SHP77 (cell line): ENCODE results near the gene CEP95.
A peak's percentile ranks its signal among the peaks of the same experiment; 100 is the strongest.

ENCODE experiments used
- DNase-seq, 2 experiments: peaks; one replicate each; lab custom pipeline; 2025; lab: John Stamatoyannopoulos, UW

CEP95 gene

GRCh38 chr17:64520359-64520758, 13.6 kb downstream of the CEP95 start:
- no peak for DNase-seq

- no peak for DNase-seq
Observed at GRCh38 chr17:64527914-64528313, 21.1 kb downstream of the CEP95 start.

DNA sequence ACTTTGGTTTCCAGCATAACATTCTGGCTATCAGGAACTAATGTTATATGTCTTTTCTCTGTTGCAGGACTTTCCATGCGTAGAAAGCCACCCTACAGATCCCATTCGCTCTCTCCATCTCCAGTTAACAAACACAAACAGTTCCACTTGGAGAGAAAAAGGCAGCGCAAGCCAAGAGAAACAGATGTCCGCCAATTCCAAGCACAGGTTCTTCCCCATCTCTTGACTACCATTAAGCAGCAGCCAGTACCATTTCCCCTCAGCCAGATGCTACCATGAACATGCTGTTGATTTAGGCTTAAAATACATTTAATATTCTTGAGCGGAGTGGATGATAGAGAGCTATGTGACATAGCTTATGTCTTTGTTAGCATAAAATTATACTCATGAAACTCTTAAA, 22.4 kb downstream of the CEP95 start:
- no peak for DNase-seq

DNA sequence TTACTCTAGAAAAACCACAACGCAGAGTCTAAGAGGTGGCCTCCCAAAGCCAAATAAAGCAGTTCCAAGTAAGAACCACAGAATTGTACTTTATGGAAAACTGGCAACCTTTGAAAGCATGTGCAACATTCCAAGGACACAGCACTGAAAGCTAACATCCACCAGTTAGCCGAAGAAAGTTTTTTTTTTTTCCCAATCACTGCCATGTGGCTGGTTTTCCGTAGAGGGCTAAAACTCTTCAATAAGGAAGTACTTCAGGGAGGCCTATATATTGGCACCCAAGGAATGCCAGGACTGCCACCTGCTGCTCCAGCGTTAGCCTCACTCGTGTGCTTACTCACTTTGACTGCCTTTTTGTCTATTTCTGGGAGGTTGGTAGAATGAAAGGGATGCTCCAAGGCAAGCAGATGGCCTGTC, 25.2 kb downstream of the CEP95 start:
- no peak for DNase-seq

DNA sequence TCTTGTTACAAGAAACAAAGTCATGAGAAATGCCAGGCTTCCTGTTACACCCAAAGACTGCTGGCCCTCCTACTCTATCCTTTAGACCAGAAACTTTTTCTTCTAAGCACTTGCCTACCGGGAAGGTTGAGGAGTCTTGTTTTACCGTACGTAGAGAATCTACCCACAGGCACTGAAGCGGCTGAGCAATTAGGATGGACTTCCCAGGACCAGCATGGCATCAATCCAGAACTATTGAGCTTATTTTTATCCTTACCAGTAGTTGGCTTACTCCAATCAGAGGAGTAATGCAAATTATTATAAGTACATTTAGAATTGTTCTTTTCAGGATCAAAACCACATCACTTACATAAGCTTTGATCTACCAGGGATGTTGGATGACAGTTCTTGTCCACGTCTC, 25.6 kb downstream of the CEP95 start:
- no peak for DNase-seq

- DNase-seq, result no peak
Observed at GRCh38 chr17:64533784-64534183, 27.0 kb downstream of the CEP95 start.

DNA sequence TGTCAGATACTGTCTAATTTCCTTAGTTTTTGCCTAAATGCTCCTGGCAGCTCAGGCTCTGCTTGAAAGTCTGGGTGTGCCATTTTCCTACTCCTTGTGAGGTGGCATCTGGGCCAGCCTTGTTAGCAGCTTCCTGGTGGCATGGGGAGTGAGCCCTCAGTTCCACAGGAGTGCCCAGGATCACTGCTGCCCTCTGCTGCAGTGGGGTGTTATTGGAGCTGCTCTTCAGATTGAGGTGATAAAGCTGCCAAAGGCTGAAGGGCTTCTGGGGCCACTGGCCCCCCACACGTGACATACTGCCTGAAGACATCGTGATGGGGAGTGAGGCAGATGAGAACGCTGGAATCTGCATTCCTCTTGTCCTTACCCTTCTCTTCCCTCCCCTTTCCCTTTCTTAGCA, 27.4 kb downstream of the CEP95 start:
- peak in 1 of 2 experiments; percentile 0 for DNase-seq

DNA sequence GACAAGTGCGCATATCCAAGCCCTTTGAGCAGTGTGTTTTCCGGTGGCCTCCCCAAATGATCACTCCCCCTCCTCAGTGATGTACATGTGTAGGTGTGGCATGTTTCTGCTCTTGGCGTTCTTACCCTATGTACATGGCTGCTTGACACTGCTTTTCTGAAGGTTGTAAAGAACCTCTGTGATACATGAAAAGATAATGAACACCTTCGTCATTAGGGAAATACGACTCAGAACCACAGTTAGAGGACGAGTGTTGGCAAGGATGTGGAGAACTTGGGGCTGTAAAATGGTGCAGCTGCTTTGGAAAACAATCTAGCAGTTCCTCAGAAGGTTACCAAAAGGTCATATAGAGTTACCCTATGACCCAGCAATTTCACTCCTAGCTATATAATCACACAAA, 28.6 kb downstream of the CEP95 start:
- no peak for DNase-seq

DNA sequence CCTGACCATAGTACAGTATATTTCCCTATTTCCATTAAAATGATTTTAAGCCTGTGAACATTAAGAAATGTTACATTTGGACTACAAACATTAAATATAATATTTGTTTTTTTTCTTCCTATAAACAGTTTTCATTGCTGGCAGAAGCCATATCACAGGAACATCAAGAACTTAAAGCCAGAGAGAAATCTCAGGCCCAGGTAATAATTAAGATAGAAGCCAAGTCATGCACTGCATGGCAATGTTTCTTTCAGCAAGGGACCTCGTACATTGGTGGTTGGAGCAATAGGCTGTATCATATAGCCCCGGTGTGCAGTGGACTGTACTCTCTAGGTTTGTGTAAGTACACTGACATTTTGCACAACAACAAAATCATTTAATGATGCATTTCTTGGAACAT, 30.1 kb downstream of the CEP95 start:
- DNase-seq, result no peak

- DNase-seq, result no peak
Observed at GRCh38 chr17:64537488-64537887, 30.7 kb downstream of the CEP95 start.

GRCh38 chr17:64538508-64539130, 31.8 kb downstream of the CEP95 start:
- no peak for DNase-seq

GRCh38 chr17:64540118-64540776, 33.5 kb downstream of the CEP95 start:
- DNase-seq, result no peak

- no peak for DNase-seq
Observed at GRCh38 chr17:64544742-64545141, 38.0 kb downstream of the CEP95 start.

GRCh38 chr17:64546716-64547115, 39.9 kb downstream of the CEP95 start:
- no peak for DNase-seq

DNA sequence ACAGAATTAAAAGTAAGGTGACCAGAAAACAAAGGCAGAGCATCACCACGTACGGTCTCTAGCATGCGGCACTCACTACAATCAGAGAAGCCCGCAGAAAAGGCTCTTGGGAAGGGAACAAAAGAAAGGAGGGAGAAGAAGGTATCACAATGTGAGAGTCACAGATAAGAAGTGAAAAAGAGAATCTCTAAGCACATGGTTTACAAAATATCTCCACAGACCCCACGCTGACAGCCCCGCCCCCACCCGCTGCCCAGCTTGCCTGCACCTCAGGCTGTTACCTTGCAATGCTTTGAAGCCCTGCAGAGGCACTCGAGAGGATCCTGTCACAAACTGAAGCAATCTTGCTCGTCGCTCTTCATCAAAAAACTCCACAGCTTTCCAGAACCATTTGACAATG, 40.5 kb downstream of the CEP95 start:
- DNase-seq, result no peak

- DNase-seq, result no peak
Observed at GRCh38 chr17:64551461-64551860, 44.7 kb downstream of the CEP95 start.

DNA sequence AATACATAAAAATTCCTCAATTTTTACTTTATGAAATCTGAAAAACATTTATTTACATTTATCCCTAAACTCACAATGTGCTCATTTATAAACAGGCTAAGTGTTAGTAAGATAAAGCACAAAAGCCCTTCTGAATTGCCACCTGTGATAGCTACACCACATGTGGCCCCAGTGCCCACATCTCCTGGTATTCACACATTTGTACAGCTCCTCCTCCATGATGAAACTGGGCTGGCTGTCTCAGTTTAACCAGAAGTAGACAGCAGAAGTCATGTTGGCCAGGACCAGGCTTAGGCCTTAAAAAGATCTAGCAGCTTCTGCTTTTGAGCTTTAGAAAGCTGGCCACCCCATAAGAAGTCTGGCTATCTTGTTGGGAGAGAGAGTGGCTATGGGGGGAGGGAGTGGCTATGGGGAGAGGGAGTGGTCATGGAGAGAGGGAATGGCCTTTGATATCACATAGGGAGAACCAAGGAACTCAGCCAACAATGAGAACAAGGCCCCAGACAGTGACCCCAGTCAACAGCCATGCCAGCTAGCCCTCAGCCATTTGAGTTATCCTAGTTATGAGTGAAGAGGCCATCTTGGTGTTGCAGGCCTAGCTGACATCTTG, 47.4 kb downstream of the CEP95 start:
- no peak for DNase-seq

GRCh38 chr17:64555281-64555680, 48.5 kb downstream of the CEP95 start:
- no peak for DNase-seq

DNA sequence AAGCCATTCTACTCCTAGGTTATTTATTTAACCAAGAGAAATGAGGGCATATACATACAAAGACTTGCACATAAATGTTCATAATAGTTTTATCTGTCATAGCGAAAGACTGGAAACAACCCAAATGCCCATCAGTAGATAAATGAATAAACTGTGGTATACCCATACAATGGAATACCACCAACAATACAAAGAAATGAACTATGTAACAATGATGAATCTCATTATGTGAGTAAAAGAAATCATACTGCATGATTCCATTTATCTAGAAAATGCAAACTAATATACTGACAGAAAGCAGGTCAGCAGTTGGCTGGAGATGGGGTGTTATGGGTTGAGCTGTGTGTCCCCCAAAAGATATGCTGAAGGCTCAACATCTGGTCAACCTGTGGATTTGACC, 57.3 kb downstream of the CEP95 start:
- no peak for DNase-seq

DNA sequence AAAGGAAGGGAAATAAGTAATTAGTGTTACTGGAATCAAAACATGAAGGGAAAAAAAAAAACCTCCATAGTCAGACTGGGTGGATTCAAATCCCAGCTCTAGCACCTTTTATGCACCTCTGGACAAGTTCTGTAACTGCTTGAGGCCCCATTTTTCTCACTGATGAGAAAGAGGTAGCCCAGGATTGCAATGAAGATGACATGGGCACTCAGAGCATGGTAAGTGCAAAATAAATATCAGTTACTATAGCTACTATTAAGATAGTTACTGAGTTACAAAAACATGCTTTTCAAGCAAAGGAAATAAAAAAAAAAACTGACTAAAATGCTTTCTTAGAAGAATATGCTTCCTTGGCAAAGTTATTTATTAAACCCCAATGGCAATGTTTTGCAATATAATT, 58.8 kb downstream of the CEP95 start:
- no peak for DNase-seq

DNA sequence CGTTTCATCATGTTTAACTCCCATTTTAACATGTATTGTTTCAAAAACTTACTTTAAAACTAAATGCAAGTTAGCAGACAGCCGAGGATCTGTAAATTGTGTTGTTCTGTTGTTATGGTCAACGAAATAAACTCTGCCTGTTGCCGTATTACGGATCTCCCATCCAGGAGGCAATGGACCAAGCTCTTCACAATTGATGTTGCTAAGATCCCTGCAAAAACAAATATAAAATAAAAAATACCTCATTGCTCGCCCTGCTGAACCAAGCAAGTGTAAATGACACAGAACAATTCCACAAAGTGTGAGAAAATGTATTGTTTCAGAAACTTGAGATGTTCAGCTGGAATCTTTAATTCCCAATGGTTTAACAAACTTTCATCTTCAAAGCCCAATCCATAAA, 65.0 kb downstream of the CEP95 start:
- DNase-seq, result no peak

- DNase-seq, result no peak
Observed at GRCh38 chr17:64572682-64573154, 65.9 kb downstream of the CEP95 start.

- DNase-seq, result no peak
Observed at GRCh38 chr17:64573214-64573613, 66.4 kb downstream of the CEP95 start.

GRCh38 chr17:64574646-64575045, 67.9 kb downstream of the CEP95 start:
- DNase-seq, result no peak
